HG03439 (cell line): ENCODE data around the gene SNX11.

Source experiments
- ATAC-seq: cut with Tn5 transposase; IDR thresholded peaks from one replicate; pipeline ENCODE4 v1.9.1; 2021; ENCODE audit warnings: mild to moderate bottlenecking, moderate library complexity; ENCODE audit not compliant: unreplicated experiment

Gene SNX11

DNA sequence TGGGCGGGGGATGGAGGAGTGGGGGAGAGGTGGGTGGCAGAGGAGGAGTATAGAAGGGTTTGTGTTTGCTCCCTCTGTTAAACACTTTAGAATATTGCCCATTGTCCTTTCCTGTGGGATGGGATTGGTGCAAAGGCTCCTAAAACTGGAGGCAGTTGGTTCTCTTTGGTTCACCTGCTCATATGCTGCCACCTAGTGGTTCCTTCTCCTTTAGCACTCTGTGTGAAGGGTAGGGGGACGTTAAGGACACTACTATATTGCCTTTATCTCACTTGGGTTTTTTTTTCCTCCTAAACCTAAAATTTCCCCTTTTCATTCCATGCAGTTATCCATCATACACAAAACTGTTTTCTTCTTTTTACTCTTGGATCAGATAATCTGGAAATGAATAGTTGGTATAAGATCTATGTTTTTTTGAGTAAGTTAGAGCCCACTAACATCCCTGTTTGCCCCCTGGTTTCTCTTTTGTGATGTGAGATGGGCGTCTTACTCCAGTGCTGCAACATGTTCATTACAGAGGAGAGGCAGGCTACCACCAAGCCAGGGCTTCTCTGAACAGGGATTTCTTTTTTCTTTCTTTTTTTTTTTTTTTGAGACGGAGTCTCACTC is 23.8 kb downstream of the SNX11 start:
- ATAC-seq = no peak

DNA sequence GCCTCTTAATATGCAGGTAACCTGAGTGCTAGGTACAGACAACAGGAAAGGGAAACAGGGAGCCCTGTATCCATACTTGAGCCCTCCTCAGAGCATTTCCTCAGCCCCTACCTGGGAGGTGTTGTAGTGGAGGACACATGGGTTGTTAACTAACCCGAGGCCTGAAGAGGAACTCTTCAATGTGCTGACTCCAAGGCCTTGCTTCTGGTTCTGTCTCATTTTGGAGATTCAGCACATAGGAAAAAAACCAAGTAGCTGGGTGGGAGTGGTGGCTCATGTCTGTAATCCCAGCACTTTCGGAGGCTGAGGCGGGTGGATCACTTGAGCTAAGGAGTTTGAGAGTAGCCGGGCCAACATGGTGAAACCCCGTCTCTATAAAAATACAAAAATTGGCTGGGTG is 24.8 kb downstream of the SNX11 start:
- ATAC-seq = no peak

DNA sequence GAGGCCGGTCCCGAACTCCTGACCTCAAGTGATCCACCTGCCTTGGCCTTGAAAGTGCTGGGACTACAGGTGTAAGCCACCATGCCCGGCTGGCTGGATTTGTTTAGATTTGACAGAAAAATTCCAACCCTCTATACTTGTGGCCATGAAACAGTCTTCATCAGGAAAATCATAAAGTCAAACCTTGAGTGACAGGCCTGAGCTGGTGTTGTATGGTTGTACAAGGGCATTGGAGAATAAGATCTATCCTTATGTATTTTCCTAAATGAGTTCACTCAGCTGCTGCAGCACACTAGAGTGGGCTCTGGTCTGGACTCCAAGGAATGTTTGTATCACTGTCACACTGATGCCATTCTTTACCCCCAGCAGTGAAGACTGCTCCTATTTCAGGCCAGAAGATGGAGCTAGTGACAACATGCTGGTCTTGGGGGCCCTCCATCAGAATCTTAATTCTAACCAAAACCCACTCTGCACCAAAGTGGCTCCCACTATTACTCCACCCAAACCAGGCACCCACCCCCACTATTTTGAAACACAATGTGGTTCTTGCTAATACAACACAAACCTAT is 27.4 kb downstream of the SNX11 start:
- no peak for ATAC-seq

DNA sequence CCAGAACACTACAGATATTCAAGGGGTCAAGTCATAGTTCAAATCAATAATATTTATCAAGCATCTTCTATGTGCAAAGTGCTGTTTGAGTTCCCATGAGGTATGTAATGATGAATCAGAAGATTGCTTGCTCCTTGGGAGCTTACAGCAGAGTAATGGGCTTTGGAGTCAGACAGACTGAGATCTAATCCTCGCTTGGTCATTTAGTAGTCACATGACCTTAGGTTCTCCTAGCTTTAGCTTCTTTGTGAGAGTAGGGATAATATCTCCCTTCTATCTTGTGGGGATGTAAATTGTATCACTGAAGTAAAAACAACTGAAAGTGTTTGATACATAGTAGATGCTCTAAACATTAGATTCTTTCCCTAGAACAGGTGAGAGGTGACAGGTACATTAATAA is 30.1 kb downstream of the SNX11 start:
- ATAC-seq = no peak

DNA sequence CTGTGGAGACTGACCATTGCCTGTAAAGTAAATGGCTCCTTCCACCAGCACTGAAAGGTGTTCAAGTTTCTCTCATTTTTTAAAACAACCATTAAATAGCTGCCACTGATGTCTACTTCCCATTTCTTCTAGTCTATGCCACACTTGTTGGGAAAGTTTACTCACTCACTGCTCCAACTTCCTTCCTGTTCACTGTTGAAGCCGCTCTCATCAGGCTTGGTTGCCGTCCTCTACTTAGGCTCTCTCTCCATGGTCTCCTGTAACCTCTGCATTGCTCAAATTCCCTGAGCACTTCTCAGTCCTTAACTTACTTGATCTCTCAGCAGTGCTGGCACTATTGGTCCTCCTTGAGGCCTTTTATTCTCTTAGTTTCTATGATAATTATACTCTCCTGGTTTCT is 32.4 kb downstream of the SNX11 start:
- ATAC-seq = no peak

DNA sequence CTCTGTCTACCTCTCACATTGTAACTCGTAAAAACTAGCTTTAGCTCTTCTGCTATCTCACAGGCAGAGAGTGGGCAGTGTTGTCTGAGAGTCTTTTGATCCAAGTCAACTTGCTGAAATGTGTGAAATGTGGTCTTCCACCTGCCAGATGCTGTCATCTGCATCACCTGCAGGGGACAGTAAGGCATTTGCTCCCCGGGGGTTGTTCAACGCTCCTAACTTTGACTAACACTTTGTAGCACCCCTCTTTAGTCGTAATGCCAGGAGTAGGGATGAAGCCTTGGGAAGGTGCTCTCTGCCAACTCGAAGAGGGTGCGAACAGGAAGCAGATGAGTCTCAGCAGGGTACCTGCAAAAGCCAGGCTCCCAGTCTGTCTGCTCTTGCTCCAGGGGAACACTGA is 36.1 kb downstream of the SNX11 start:
- ATAC-seq = no peak

DNA sequence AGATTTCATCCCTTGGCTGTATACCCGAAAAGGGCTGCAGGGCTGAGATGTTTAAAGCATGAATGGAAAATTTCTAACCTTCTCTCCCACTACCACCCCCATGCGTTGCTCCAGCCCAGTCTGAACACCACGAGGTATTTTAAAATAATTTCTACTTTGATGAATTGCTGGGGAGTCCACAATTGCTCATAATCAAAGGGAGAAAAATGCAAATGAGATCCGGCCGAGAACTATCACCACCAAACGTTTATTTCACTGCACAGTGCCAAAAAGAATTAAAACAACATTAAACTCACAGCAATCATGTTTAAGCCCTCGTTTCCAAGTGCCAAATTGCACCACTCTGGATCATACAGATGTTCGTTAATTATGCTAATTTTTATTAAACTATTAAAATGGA is 36.7 kb downstream of the SNX11 start:
- no peak for ATAC-seq

DNA sequence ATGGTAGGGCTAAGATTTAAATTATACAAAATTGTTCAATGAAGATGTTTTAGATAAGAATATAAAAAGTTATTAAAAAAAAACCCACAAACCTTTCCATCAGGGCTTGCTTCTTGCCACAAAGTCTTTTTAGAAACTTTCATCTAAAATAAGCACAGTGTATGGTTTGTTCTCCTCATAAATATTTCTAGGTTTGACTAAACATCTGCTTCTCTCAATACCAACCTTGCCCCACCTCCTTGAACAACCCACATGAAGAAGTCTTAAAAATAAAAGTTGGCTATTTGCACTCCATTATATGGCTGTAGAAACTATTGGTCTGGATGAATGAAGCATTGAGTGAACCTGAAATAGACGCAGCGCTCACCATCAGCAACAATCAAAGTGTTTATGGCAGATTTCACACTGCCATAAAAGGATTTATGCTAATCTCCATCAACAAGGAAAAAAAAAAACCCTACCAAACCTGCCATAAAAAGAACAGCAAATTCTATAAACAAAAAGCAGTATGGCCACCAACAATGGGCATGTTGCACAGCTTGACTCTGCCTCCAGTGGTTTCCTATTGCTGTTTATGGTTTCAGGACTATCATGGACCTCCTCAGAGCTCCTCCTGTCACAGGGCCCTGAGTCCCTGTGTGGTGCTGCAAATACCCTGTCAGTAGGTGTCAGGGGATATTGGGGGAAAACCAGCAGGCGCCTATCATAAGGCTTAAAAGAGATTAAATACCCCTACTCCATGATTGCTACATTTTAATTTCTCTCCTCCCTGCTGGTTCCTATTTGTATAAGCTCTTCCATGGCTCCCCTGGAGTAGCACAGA is 37.6 kb downstream of the SNX11 start:
- ATAC-seq = no peak

DNA sequence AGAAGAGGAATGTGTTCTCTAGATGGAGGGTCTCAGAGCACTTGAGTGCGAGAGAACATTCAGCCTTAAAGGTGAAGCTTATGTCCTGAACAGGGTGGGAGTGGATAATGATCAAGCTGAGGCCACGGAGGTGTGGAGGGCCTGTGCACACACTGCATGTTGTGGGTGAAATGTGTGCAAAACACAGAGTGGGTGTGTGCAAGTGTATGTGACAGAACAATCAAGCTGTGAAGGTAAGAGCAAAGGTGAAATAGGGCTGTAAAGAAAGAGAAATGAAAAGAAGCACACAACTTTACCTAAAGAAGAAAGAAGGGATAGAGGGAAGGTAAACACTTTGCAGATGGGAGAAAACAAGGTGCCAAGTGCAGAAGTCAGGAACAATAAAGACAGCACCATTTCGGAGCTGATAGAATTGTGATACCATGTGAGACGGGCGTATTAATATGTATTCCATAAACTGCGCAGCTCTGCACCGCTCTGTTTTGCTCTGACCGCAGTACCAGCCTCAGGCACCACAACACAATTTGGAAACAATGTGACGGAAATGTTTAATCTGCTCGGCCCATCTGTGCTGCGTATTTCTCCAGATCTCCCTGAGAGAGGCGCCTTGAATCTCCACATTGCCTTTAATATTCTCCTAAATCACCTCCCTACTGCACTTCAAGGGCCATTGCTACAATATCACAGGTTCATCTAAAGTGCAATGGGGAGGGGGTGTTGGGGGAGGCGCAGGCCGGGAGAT is 40.6 kb downstream of the SNX11 start:
- no peak for ATAC-seq

DNA sequence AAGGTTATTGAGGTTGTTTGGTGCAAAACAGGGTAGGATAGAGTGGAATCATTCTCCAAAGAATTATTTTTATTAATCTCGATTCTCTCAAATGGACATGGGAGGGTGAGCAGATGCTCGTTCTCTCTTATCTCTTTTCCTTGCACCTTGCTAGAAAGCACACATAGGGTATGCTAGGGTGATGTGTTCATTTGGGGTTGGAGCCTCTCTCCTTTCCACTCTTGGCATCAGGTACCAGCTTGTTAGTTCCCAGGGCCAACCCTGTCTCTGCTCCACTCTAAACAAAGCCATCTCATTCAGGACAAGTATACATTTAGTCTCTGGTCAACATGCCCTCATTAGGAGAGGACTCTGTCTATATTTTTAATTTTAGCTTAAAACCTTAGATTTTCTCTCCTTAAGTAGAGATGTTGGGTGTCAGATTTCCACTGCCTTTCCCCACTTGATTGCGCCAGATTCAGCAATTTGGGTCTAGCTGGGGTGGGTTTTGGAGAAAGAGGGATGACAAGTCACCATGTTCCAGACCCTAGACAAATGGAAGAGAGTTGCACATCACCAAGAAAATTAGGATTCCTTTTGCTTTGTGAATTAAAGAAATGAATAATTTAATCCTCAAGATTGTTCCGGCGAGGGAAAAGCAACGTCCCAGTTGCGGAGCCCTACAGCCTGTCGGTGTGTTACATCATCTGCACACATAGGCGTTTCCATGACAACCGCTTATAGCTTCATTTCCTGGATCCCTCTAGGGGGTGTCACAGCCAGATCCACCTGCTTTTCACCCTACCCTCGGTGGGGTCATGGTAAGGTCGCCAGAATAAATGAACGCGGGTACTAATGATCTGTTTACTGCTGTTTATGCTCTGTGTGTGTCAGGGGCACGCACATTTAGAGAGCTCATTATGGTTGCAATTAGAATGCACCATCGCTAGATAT is 41.6 kb downstream of the SNX11 start:
- no peak for ATAC-seq

DNA sequence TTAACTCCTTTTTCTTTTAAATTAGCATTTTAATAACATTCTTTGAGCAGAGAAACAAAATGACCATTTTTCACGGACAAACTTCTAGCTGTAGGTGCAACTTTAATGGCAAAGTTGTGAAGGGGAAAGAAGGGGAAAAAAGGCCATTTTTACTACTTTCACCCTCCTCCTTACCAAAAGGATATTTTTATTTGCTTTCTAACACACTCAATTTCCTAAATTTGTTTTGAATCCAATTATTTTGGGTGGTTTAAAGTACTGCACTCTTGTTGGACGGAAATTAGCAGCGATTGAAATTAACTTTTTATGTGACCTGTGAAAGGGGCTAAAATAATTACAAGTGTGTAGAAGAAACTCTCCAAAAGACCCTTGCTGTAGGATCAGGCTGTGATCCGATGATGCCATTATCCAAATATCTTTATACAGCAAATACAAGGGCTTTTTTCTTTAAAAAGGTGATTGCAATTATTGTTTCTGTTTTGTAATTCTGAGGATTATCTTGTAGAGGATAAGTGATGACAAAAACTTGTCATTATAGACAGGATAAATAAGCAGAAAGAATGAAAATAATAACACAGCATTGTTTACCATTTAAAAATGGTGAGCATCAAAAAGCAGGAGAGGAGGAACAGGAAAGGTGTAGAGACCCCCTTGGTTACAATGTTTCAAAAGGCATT is 42.4 kb downstream of the SNX11 start:
- ATAC-seq = no peak

DNA sequence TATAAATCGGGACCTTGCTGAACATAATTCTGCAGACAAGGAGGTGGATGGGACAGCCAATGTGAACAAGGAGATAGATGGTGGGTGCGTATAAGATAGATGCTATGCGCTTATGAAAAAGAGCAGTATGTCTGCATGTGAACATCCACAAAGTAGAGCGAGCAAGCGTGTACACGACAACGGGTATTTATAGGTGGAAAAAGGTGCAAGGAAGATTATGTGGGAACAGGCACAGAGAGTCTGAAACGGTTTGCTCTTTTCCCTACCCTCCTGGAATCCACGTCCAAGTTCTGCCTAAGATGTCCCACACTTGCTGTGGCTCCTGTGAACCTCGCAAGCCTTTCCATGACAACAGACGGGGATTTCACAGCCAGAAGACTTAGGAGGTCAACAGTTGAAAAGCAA is 43.0 kb downstream of the SNX11 start:
- no peak for ATAC-seq

DNA sequence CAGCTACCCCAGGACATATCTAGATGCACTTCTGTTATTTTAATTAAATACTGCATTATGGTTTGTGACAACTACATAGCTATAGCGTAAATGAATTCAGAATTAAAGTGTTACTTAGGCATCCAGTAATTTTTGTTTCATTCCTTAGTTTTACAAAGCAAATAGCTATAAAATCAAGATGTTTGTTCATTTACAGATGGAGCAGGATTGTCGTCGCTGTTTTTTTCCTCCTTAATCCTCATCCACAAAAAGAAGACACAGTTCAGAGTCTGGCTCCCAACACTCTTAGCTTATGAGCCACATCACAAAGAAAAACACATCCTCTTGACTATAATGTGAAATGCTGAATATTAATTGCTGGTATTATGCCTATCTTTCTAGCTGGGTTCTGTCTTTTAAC is 43.7 kb downstream of the SNX11 start:
- ATAC-seq = no peak

DNA sequence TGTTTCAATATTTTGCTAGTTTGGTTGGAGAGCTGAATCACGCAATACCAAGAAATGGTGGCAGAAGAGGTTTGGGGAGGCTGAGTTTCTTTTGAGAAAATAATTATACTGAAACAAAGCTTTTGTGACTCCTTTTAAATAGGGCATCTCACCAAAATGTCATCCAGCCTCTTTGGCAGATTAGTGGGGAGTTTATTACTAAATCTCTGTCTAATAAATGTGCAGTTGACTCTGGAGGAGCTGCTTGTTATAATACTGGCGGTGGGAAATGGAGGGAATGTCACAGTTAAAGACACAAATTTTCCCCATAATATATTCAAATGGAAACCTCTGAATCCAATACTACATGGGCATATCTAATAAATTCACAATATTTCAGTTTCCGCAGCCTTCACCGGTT is 44.7 kb downstream of the SNX11 start:
- no peak for ATAC-seq

DNA sequence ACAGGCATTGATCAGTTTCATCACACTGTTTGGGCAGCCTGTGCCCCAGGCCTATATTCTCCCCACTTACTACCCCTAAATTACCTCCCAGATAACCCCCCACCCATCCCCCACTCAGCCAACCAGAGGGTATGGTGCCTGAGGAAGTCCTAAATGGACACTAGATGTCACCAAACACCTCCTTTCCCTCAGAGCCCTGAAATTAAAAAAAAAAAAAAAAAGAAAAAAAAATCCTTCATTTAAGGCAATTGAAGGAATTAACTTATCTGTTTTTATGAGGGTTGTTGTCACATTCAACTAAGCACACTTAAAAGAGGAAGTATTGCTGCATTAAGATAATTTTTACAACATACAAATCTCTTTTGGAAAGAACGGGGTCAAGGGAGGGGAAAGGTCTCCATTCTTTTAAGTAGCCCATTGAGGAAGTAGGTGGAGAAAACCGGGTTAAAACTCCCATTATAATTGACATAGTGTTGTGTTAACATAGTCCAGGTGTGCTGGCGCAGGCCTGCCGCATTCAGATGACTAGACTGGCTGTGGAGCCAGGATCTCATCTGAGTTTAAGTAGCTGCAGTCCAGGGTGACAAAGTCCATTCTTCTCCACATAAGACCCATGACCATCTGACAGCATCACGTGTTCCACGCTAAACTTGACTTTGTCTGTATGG is 46.3 kb downstream of the SNX11 start:
- ATAC-seq = no peak

DNA sequence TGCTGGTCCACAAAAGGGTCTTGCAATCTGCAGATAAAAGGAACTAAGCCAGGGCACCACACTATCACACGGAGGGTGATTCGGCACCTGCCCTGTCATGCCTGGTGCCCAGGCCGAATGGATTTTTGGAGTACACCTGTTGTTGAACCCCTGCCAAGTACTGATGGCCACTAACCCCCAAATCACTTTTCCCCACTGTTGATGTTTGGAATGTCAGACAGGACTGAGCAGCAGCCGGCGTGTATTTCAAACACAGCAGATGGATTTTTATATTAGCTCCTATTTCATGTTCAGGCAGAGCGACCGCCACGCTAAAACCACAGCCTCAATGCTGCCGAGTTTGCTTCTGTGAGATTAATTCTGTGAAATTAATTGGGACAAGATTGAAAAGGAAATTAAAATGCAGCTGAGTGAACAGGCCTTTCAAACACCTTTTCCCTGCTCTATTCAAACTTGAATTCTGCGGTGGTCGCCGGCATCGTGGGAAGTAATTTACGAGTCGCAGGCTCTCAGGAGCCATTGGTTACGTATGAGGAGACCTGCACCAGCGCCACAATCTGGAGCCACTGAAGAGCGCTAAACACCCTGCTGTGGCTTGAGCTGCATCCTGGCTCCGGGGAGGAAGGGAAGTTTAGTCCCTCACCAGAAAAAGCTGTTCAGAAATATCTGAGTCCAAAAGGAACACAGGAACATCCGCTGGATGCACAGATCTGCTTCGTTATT is 48.5 kb downstream of the SNX11 start:
- no peak for ATAC-seq

DNA sequence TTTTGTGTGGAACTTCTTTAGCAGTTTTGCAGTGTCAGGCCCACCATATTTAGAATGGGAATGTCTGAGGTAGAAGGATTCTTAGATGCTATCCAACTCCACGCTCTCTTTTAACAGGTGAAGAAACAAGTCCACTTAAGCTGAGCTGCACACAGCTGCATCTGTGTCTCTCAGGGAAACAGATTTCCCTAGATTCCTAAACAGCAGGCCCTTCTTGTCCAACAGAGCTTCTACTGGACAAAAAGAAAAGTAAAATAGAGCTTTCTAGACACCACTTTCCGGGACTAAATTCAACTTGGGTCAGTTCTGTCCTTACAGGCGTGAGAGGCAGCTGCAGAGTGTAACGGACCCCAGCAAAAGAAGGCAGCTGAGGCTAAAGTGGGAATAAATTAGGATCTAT is 51.7 kb downstream of the SNX11 start:
- no peak for ATAC-seq

DNA sequence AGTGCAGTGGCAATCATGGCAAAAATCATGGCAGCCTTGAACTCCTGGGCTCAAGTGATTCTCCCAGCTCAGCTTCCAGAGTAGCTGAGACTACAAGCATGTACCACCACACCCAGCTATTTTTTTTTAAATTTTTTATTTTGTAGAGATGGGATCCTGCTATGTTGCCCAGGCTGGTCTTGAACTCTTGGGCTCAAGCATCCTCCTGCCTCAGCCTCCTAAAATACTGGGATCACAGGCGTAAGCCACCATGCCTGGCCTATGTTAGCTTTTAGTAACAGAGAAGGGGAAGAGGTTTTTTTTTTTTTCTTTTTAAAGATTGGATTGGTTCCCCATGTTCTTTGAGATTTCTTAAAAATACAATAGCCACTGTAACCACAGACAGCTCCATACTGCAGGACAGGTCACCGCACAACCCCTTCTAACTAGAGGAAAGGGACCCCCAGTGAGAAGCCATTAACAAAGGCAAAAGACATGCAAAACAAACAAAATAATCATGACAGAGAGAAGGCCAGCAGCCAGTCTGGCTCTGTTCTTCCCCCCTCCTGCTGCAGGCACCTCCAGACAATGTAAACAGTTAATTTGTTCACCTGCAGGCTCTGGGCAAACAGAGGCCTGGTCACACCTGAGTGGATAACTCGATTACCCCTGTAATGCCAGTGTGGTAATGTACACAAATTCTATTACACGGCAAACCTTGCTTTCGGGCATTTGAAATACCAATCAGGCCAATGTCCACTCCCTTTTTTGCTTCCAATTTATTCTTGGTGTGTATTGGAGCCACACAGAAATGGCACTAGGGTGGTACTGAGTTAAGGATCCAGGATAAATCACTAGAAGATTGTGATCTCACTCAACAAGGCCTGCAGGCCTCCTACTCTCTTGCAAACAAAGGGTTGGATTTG is 52.9 kb downstream of the SNX11 start:
- ATAC-seq = no peak
